WTC11 (cell line): ENCODE measurements around the gene TNFRSF1B. TPM values are rescaled to one million over a fixed set of nuclear protein-coding genes. Genes with fewer than 3 reads are reported as not detected.

Source experiments
- ATAC-seq: fragments of 200-7000 bp; cut with Tn5 transposase; 2 replicates; pipeline ENCODE4 v1.10.0; 2021; ENCODE audit warnings: mild to moderate bottlenecking, moderate library complexity
- CTCF ChIA-PET: fragments of 300-600 bp; sonication (Branson Sonifier 250); formaldehyde crosslinking; loops from one replicate; lab custom pipeline; 2021; ENCODE audit warnings: antibody characterized with exemption; lab: Charles Lee
- POLR2A ChIA-PET: fragments of 350-600 bp; sonication (Branson Sonifier 250); formaldehyde crosslinking; loops from one replicate; lab custom pipeline; 2021; ENCODE audit warnings: antibody characterized with exemption; lab: Charles Lee
- DNase-seq: peaks from one replicate; pipeline ENCODE4 v3.0.0; 2021; ENCODE audit warnings: low spot score
- H3K27ac Mint-ChIP-seq: 2 replicates; pipeline ENCODE4 v1.8.0; 2021; ENCODE audit warnings: mixed read lengths
- H3K27me3 Mint-ChIP-seq: 2 replicates; pipeline ENCODE4 v1.8.0; 2021; ENCODE audit warnings: low read depth, mild to moderate bottlenecking, moderate library complexity, mixed read lengths
- H3K36me3 Mint-ChIP-seq: 2 replicates; pipeline ENCODE4 v1.8.0; 2021; ENCODE audit warnings: mixed read lengths
- H3K4me1 Mint-ChIP-seq: 2 replicates; pipeline ENCODE4 v1.8.0; 2022; ENCODE audit warnings: mixed read lengths
- H3K4me3 Mint-ChIP-seq: 2 replicates; pipeline ENCODE4 v1.8.0; 2021; ENCODE audit warnings: mild to moderate bottlenecking, moderate library complexity, mixed read lengths
- H3K9me3 Mint-ChIP-seq: 2 replicates; pipeline ENCODE4 v1.8.0; 2021; ENCODE audit warnings: mixed read lengths
- CBFB ChIP-seq: sonication (generic); formaldehyde crosslinking; IDR thresholded peaks from 2 replicates; pipeline ENCODE4 v1.8.1; 2022; ENCODE audit warnings: mild to moderate bottlenecking, low read depth, missing genetic modification reagents
- CTCF ChIP-seq: fragments of 200-600 bp; IDR thresholded peaks from 2 replicates; pipeline ENCODE4 v1.8.0; 2022; ENCODE audit warnings: antibody characterized with exemption
- ELF4 ChIP-seq: sonication (generic); formaldehyde crosslinking; IDR thresholded peaks from 2 replicates; pipeline ENCODE4 v1.8.1; 2022; ENCODE audit warnings: low read depth, mild to moderate bottlenecking, moderate library complexity, missing genetic modification reagents
- ETV6 ChIP-seq: sonication (generic); formaldehyde crosslinking; IDR thresholded peaks from 2 replicates; pipeline ENCODE4 v1.8.1; 2022; ENCODE audit warnings: mild to moderate bottlenecking, missing genetic modification reagents
- JAZF1 ChIP-seq: fragments of 250-450 bp; sonication (Bioruptor Pico); IDR thresholded peaks from 2 replicates; pipeline ENCODE4 v1.9.0; 2021; ENCODE audit warnings: moderate library complexity, mild to moderate bottlenecking, inconsistent platforms
- MLX ChIP-seq: sonication (generic); formaldehyde crosslinking; IDR thresholded peaks from 2 replicates; pipeline ENCODE4 v1.8.1; 2023; ENCODE audit warnings: mild to moderate bottlenecking, missing genetic modification reagents, moderate library complexity
- RORB ChIP-seq: fragments of 250-450 bp; sonication (Bioruptor Pico); IDR thresholded peaks from 2 replicates; pipeline ENCODE4 v1.9.0; 2021; ENCODE audit warnings: mild to moderate bottlenecking
- SMAD3 ChIP-seq: sonication (generic); formaldehyde crosslinking; IDR thresholded peaks from 2 replicates; pipeline ENCODE4 v1.8.0; 2022; ENCODE audit warnings: missing genetic modification reagents, mild to moderate bottlenecking, borderline replicate concordance
- SOX15 ChIP-seq: fragments of 250-450 bp; sonication (Bioruptor Pico); IDR thresholded peaks from 2 replicates; pipeline ENCODE4 v1.9.0; 2021; ENCODE audit warnings: mild to moderate bottlenecking
- SP1 ChIP-seq: sonication (generic); formaldehyde crosslinking; conservative IDR thresholded peaks from 2 replicates; pipeline ENCODE4 v1.8.1; 2022; ENCODE audit warnings: missing genetic modification reagents
- TEAD1 ChIP-seq: sonication (generic); formaldehyde crosslinking; IDR thresholded peaks from 2 replicates; pipeline ENCODE4 v1.8.0; 2022; ENCODE audit warnings: mild to moderate bottlenecking, missing genetic modification reagents
- ZNF138 ChIP-seq: sonication (generic); formaldehyde crosslinking; conservative IDR thresholded peaks from 2 replicates; pipeline ENCODE4 v1.8.1; 2022; ENCODE audit warnings: mild to moderate bottlenecking, moderate library complexity, missing genetic modification reagents
- ZNF232 ChIP-seq: sonication (generic); formaldehyde crosslinking; IDR thresholded peaks from 2 replicates; pipeline ENCODE4 v1.8.0; 2022; ENCODE audit warnings: mild to moderate bottlenecking, missing genetic modification reagents
- ZNF396 ChIP-seq: fragments of 250-450 bp; sonication (Bioruptor Pico); IDR thresholded peaks from 2 replicates; pipeline ENCODE4 v1.8.0; 2021; ENCODE audit warnings: mild to moderate bottlenecking, moderate library complexity, borderline replicate concordance
- ZNF416 ChIP-seq: fragments of 250-450 bp; sonication (Bioruptor Pico); IDR thresholded peaks from 2 replicates; pipeline ENCODE4 v1.9.0; 2021; ENCODE audit warnings: mild to moderate bottlenecking, inconsistent platforms
- total RNA-seq: library from RNA; stranded (reverse); gene quantifications from 3 replicates; pipeline ENCODE4 v1.2.3, GENCODE V29; 2021
- TF ChIP-seq, protein P1 (sequence below): sonication (generic); formaldehyde crosslinking; IDR thresholded peaks from 2 replicates; pipeline ENCODE4 v1.8.0; 2022; ENCODE audit warnings: mild to moderate bottlenecking, missing genetic modification reagents

The TNFRSF1B gene
- total RNA-seq, 1 experiment from 2014 or later, result 2.7 TPM

- H3K9me3 Mint-ChIP-seq, result no peaks in the 10 kb centered on the region
- no peak overlapping the region for H3K4me3 Mint-ChIP-seq
- no peak for TF ChIP-seq SP1 (CRISPR knock-in tag)
- peak; percentile 23; the same call in 1 of the 2 replicates for TF ChIP-seq CTCF
- peak overlapping the region; percentile 51; the same call in 1 of the 2 replicates for H3K27ac Mint-ChIP-seq
- DNase-seq, result peak; percentile 25
- H3K4me1 Mint-ChIP-seq, result peaks cover 34% of the 10 kb centered on the region
- no peaks in the 10 kb centered on the region for H3K27me3 Mint-ChIP-seq
- ATAC-seq, result peak; percentile 52; the same call in 1 of the 2 replicates
- ChIA-PET POLR2A (interaction anchor here (0.6 kb wide), 1 partner anchor 502 kb away, joined by 4 read pairs; the partner anchor contains the start of gene CFAP107), CTCF (interaction anchor here (0.6 to 3.9 kb wide), 10 partner anchors 9 to 371 kb away, joined by 3 to 26 read pairs (median 4); partner anchors contain the start of gene VPS13D)
- peaks cover 22% of the 10 kb centered on the region for H3K36me3 Mint-ChIP-seq
These were observed 77.3 kb downstream of the TNFRSF1B start for GRCh38 chr1:12244078-12244477.

DNA sequence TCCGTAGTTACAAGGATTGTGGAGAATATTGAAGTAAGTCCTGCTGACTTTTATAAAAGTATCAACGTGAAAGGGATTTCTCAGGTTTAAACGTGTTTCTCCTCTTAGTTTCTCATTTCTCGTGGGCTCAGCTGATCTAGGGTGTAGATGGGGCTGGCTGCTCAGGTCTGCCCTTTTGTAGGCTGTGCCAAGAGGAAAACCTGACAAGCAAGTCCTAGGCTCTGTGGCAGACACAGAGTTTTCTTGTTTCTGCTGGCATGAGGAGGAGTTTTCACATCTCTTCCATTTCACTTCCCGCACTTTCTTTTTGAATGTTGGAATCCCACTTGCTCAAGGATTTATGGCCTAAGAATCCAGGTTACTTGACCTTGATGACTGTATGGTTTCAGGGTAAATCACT is 77.8 kb downstream of the TNFRSF1B start:
- ATAC-seq, result no peak
- ChIA-PET POLR2A (no interaction called here), CTCF (interaction anchor here (0.6 to 3.9 kb wide), 9 partner anchors 10 to 371 kb away, joined by 3 to 26 read pairs (median 5); partner anchors contain the start of gene VPS13D)
- no peaks in the 10 kb centered on the region for H3K27me3 Mint-ChIP-seq
- H3K9me3 Mint-ChIP-seq, result no peaks in the 10 kb centered on the region
- peaks cover 27% of the 10 kb centered on the region for H3K36me3 Mint-ChIP-seq
- no peak for DNase-seq
- no peak overlapping the region for H3K4me3 Mint-ChIP-seq
- no peak for TF ChIP-seq RORB
- no peak for TF ChIP-seq ZNF138 (CRISPR knock-in tag)
- TF ChIP-seq SOX15 (CRISPR knock-in tag), result no peak
- TF ChIP-seq, all 79 proteins: peak for 0
- Mint-ChIP-seq H3K27ac (no peak overlapping the region), H3K4me1 (peaks cover 36% of the 10 kb centered on the region)

- no peak for TF ChIP-seq TEAD1 (CRISPR knock-in tag)
- no peak for TF ChIP-seq ZNF416 (CRISPR knock-in tag)
- ChIA-PET POLR2A (no interaction called here), CTCF (interaction anchor here (1.1 kb wide), 1 partner anchor 17 kb away, joined by 3 read pairs; no protein-coding TSS in a partner anchor)
- no peak for DNase-seq
- Mint-ChIP-seq H3K4me1 (peaks cover 36% of the 10 kb centered on the region), H3K36me3 (peaks cover 31% of the 10 kb centered on the region), H3K27me3 (no peaks in the 10 kb centered on the region), H3K4me3 (no peak overlapping the region), H3K27ac (no peak overlapping the region), H3K9me3 (no peaks in the 10 kb centered on the region)
- no peak for ATAC-seq
These were observed 78.3 kb downstream of the TNFRSF1B start for GRCh38 chr1:12245116-12245515.

DNA sequence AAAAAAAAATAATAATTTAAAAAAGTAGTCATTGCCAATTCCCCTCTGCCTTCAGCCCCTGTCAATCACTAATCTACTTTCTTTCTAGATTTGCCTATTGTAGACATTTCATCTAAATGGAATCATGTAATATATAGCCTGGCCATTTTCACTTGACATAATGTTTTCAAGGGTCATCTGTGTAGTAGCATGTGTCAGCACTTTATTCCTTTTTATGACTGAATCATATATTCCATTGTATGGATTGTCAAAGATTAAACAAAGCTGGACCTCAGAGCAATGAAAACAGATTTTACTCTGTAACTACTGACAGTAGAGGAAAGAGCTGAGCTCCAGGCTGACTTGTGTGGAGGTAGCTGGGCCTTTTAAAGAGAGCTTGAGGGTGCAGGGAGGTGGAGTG is 78.9 kb downstream of the TNFRSF1B start:
- Mint-ChIP-seq H3K9me3 (no peaks in the 10 kb centered on the region), H3K27me3 (no peaks in the 10 kb centered on the region), H3K36me3 (peaks cover 32% of the 10 kb centered on the region), H3K4me3 (no peak overlapping the region), H3K4me1 (peaks cover 37% of the 10 kb centered on the region), H3K27ac (peak overlapping the region; percentile 6; the same call in 1 of the 2 replicates)
- TF ChIP-seq SOX15 (CRISPR knock-in tag) (no peak), ETV6 (no peak), ZNF232 (CRISPR knock-in tag) (no peak), ELF4 (CRISPR knock-in tag) (no peak), RORB (no peak), JAZF1 (CRISPR knock-in tag) (no peak), CBFB (CRISPR knock-in tag) (no peak), ZNF396 (CRISPR knock-in tag) (no peak), MLX (no peak), SMAD3 (CRISPR knock-in tag) (no peak)
- TF ChIP-seq, protein P1, sequence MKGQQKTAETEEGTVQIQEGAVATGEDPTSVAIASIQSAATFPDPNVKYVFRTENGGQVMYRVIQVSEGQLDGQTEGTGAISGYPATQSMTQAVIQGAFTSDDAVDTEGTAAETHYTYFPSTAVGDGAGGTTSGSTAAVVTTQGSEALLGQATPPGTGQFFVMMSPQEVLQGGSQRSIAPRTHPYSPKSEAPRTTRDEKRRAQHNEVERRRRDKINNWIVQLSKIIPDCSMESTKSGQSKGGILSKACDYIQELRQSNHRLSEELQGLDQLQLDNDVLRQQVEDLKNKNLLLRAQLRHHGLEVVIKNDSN (CRISPR knock-in tag), result no peak
- ATAC-seq, result no peak
- ChIA-PET CTCF (interaction anchor here (1.1 kb wide), 1 partner anchor 17 kb away, joined by 3 read pairs; no protein-coding TSS in a partner anchor), POLR2A (no interaction called here)
- DNase-seq, result no peak
